HG02623 (cell line): ENCODE data around the gene ZNF276.
"Not testable (repeated sequence)": the region's sequence is repeated elsewhere in the genome, so short reads cannot be mapped to it uniquely, and the experiment has no call there.

Experiments
- ATAC-seq: cut with Tn5 transposase; IDR thresholded peaks from one replicate; pipeline ENCODE4 v1.9.1; 2021; ENCODE audit warnings: moderate library complexity; ENCODE audit not compliant: unreplicated experiment

Gene ZNF276

GRCh38 chr16:89695086-89695874 is 26.1 kb upstream of the ZNF276 start:
- ATAC-seq = no peak

GRCh38 chr16:89695875-89696669 is 25.3 kb upstream of the ZNF276 start:
- no peak for ATAC-seq

- no peak for ATAC-seq
These were observed 24.6 kb upstream of the ZNF276 start for GRCh38 chr16:89696670-89697128.

- ATAC-seq = no peak
These were observed 24.1 kb upstream of the ZNF276 start for GRCh38 chr16:89697161-89697615.

GRCh38 chr16:89697616-89698331 is 23.6 kb upstream of the ZNF276 start:
- ATAC-seq = no peak

- ATAC-seq = not testable (repeated sequence)
These were observed 22.6 kb upstream of the ZNF276 start for GRCh38 chr16:89698717-89699116.

- ATAC-seq = not testable (repeated sequence)
These were observed 21.7 kb upstream of the ZNF276 start for GRCh38 chr16:89699629-89700099.

GRCh38 chr16:89700100-89700648 is 21.2 kb upstream of the ZNF276 start:
- peak; percentile 31 for ATAC-seq

GRCh38 chr16:89700649-89701424 is 20.5 kb upstream of the ZNF276 start:
- ATAC-seq = no peak

GRCh38 chr16:89701425-89702406 is 19.6 kb upstream of the ZNF276 start, which contains the start of gene SPATA2L:
SPATA2L (minus strand) TSS chr16:89701705; CDS start chr16:89701232, 473 bp downstream.
- ATAC-seq = peak; percentile 66

- ATAC-seq = no peak
These were observed 17.1 kb upstream of the ZNF276 start for GRCh38 chr16:89704281-89704680.

- no peak for ATAC-seq
These were observed 16.3 kb upstream of the ZNF276 start for GRCh38 chr16:89705006-89705405.

- no peak for ATAC-seq
These were observed 14.6 kb upstream of the ZNF276 start for GRCh38 chr16:89706518-89707260.

GRCh38 chr16:89707695-89708094 is 13.6 kb upstream of the ZNF276 start:
- no peak for ATAC-seq

GRCh38 chr16:89708481-89708931 is 12.8 kb upstream of the ZNF276 start:
- no peak for ATAC-seq

GRCh38 chr16:89709166-89709565 is 12.2 kb upstream of the ZNF276 start:
- no peak for ATAC-seq

GRCh38 chr16:89709716-89710432 is 11.5 kb upstream of the ZNF276 start:
- ATAC-seq = no peak
